HCT116 (cell line): ENCODE measurements around the gene TMEM44. TPM values are rescaled to one million over a fixed set of nuclear protein-coding genes. Genes with fewer than 3 reads are reported as not detected.

Experiments used
- ATAC-seq: fragments of 200-7000 bp; cut with Tn5 transposase; 2 replicates; pipeline ENCODE4 v1.9.1; 2020; ENCODE audit warnings: mild to moderate bottlenecking, moderate library complexity
- BruUV-seq: library from RNA; stranded (reverse); fragments of 400-500 nt; replicated peaks from 2 replicates; lab custom pipeline; 2021; lab: Mats Ljungman, UMichigan
- CTCF ChIA-PET: fragments of 300-600 bp; sonication (Branson Sonifier 250); formaldehyde crosslinking; loops from one replicate; lab custom pipeline; 2021; ENCODE audit warnings: antibody characterized with exemption; lab: Charles Lee
- POLR2A ChIA-PET: fragments of 300-600, 350-600 bp; sonication (Branson Sonifier 250); formaldehyde crosslinking; loops from one replicate; lab custom pipeline; 2021; ENCODE audit warnings: antibody characterized with exemption; lab: Charles Lee
- RAD21 ChIA-PET, 2 experiments: fragments of 300-600 bp; sonication (Branson Sonifier 250); formaldehyde crosslinking; loops; one replicate each; lab custom pipeline; 2023; ENCODE audit warnings: low total read pairs in 2 of 2; ENCODE audit not compliant: uncharacterized antibody in 2 of 2, unreplicated experiment in 2 of 2, low non-redundant PET in 1 of 2; lab: Charles Lee
- DNase-seq: peaks from one replicate; pipeline ENCODE4 v3.0.0-alpha.2; 2010; ENCODE audit warnings: low read depth, low spot score
- H2AFZ ChIP-seq: fragments of 200-600 bp; shearing (Covaris generic), sonication (generic); 2 replicates; pipeline ENCODE4 v1.6.1; 2017; ENCODE audit warnings: low read depth, mixed run types, mixed read lengths, antibody characterized with exemption, low read length; ENCODE audit not compliant: poor library complexity, severe bottlenecking
- H3K27ac ChIP-seq: 2 replicates; pipeline ENCODE4 v1.5.1; 2012; ENCODE audit warnings: low read depth, low read length
- H3K27me3 ChIP-seq: fragments of 200-600 bp; sonication (generic); 2 replicates; pipeline ENCODE4 v1.6.1; 2016; ENCODE audit warnings: mixed run types, low read length, mixed read lengths; ENCODE audit not compliant: insufficient read depth
- H3K36me3 ChIP-seq, 2 experiments: fragments of 200-500 bp in 1 of 2; fragments of 200-600 bp in 1 of 2; sonication (Bioruptor generic) in 1 of 2; sonication (generic) in 1 of 2; 2 replicates each; pipeline versions ENCODE4 v1.5.1 to v1.6.1; 2014 to 2016; ENCODE audit warnings: low read length in 2 of 2, inconsistent platforms in 1 of 2, mixed read lengths in 1 of 2, mixed run types in 1 of 2; ENCODE audit not compliant: insufficient read depth in 2 of 2, control insufficient read depth in 1 of 2
- H3K4me1 ChIP-seq, 2 experiments: fragments of 200-600 bp in 1 of 2; sonication (generic) in 1 of 2; 2 replicates each; pipeline versions ENCODE4 v1.5.1 to v1.6.1; 2012 to 2017; ENCODE audit warnings: low read length in 2 of 2, inconsistent platforms in 1 of 2, mild to moderate bottlenecking in 1 of 2, mixed read lengths in 1 of 2, mixed run types in 1 of 2, moderate library complexity in 1 of 2; ENCODE audit not compliant: insufficient read depth in 2 of 2, control insufficient read depth in 1 of 2
- H3K4me2 ChIP-seq: fragments of 200-600 bp; sonication (generic); 2 replicates; pipeline ENCODE4 v1.6.1; 2017; ENCODE audit warnings: mixed run types, low read length, mixed read lengths
- H3K4me3 ChIP-seq, 2 experiments: fragments of 200-600 bp in 1 of 2; sonication (generic) in 1 of 2; replicated peaks in 1 of 2; 2 replicates each; pipeline ENCODE4 v1.5.1; 2011 to 2016; ENCODE audit warnings: low read length in 2 of 2, control low read depth in 1 of 2, low read depth in 1 of 2, mild to moderate bottlenecking in 1 of 2, mixed read lengths in 1 of 2, mixed run types in 1 of 2
- H3K79me2 ChIP-seq: fragments of 200-600 bp; sonication (generic); 2 replicates; pipeline ENCODE4 v1.6.1; 2017; ENCODE audit warnings: mild to moderate bottlenecking, mixed run types, low read length, moderate library complexity, mixed read lengths; ENCODE audit not compliant: insufficient read depth
- H3K9ac ChIP-seq: fragments of 200-600 bp; sonication (generic); 2 replicates; pipeline ENCODE4 v1.6.1; 2016; ENCODE audit warnings: low read length, mixed read lengths
- H3K9me2 ChIP-seq: fragments of 200-600 bp; sonication (generic), shearing (Covaris generic); 2 replicates; pipeline ENCODE4 v1.6.1; 2017; ENCODE audit warnings: mixed run types, mild to moderate bottlenecking, moderate library complexity; ENCODE audit not compliant: insufficient read depth
- H3K9me3 ChIP-seq, 2 experiments: fragments of 200-500 bp in 1 of 2; fragments of 200-600 bp in 1 of 2; sonication (Bioruptor generic) in 1 of 2; sonication (generic) in 1 of 2; 2 replicates each; pipeline ENCODE4 v1.6.1; 2014 to 2017; ENCODE audit warnings: low read length in 2 of 2, mixed read lengths in 2 of 2, inconsistent platforms in 1 of 2, low read depth in 1 of 2, mild to moderate bottlenecking in 1 of 2, mixed run types in 1 of 2, moderate library complexity in 1 of 2; ENCODE audit not compliant: control insufficient read depth in 1 of 2, insufficient read depth in 1 of 2
- H4K20me1 ChIP-seq: fragments of 200-600 bp; sonication (generic), shearing (Covaris generic); 2 replicates; pipeline ENCODE4 v1.6.1; 2017; ENCODE audit warnings: mixed run types, mild to moderate bottlenecking, moderate library complexity; ENCODE audit not compliant: insufficient read depth
- CEBPB ChIP-seq: IDR thresholded peaks from 2 replicates; pipeline ENCODE4 v1.6.1; 2012; ENCODE audit warnings: low read depth
- EZH2 ChIP-seq: fragments of 200-600 bp; sonication (generic); IDR thresholded peaks from 2 replicates; pipeline ENCODE4 v1.6.1; 2017; ENCODE audit warnings: antibody characterized with exemption, mixed run types
- EZH2phosphoT487 ChIP-seq: fragments of 200-600 bp; IDR thresholded peaks from 2 replicates; pipeline ENCODE4 v1.6.1; 2018; ENCODE audit warnings: antibody characterized with exemption, borderline replicate concordance
- FOSL1 ChIP-seq: IDR thresholded peaks from 2 replicates; pipeline ENCODE4 v1.6.1; 2012; ENCODE audit warnings: low read depth
- POLR2AphosphoS5 ChIP-seq: IDR thresholded peaks from 2 replicates; pipeline ENCODE4 v1.6.1; 2011; ENCODE audit warnings: mild to moderate bottlenecking, low read depth, low read length, moderate library complexity
- SIN3A ChIP-seq: IDR thresholded peaks from 2 replicates; pipeline ENCODE4 v1.6.1; 2012; ENCODE audit warnings: low read depth
- SRF ChIP-seq: IDR thresholded peaks from 2 replicates; pipeline ENCODE4 v1.6.1; 2012; ENCODE audit warnings: low read depth
- ZFX ChIP-seq: fragments of 450-650 bp; IDR thresholded peaks from 2 replicates; pipeline ENCODE4 v1.6.1; 2017
- intact Hi-C: fragments of 100-400 bp; cut with micrococcal nuclease; formaldehyde crosslinking; loops from 2 replicates; pipeline ENCODE4 v1.10.0; 2022
- total RNA-seq: library from RNA; stranded (reverse); gene quantifications from one replicate; pipeline ENCODE4 v1.2.1, GENCODE V29; 2021; ENCODE audit not compliant: unreplicated experiment
- TF ChIP-seq, protein P1 (sequence below): IDR thresholded peaks from 2 replicates; pipeline ENCODE4 v1.6.1; 2012; ENCODE audit warnings: low read depth
- TF ChIP-seq, protein P2 (sequence below): IDR thresholded peaks from 2 replicates; pipeline ENCODE4 v1.6.1; 2012
- TF ChIP-seq, protein P3 (sequence below): IDR thresholded peaks from 2 replicates; pipeline ENCODE4 v1.6.1; 2011; ENCODE audit warnings: mild to moderate bottlenecking, low read length, moderate library complexity; ENCODE audit not compliant: insufficient replicate concordance; ENCODE audit errors: extremely low read depth
- TF ChIP-seq, protein P4 (sequence below), 3 experiments: fragments of 200-600 bp in 1 of 3; sonication (generic) in 1 of 3; IDR thresholded peaks in 2 of 3; conservative IDR thresholded peaks in 1 of 3; 2 replicates each; pipeline ENCODE4 v1.5.1; 2012 to 2017; ENCODE audit warnings: low read depth in 2 of 3, low read length in 2 of 3, antibody characterized with exemption in 1 of 3, borderline replicate concordance in 1 of 3, control low read depth in 1 of 3, mild to moderate bottlenecking in 1 of 3, mixed read lengths in 1 of 3, mixed run types in 1 of 3, moderate library complexity in 1 of 3; ENCODE audit not compliant: insufficient read depth in 1 of 3

The TMEM44 gene
- total RNA-seq, 1 experiment from 2014 or later: 30.3 TPM

DNA sequence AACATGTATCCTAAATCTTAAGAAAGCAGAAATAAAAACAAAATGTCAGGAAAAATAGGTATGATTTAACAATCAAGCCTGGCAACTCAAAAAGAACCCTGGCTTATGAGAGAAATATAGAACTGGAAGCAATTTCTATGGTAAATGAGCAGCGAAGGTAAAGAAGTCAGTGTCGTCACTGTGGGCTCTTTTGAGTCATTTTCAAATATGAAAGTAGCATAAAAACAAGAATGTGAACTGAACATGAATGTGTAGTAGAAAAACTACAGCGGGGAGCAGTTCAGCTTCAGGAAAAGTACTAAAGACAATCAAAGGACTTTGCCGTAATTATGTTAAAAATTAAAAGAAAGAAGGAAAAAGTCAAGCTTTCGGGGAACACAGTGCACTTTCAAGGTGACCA, 21.2 kb upstream of the TMEM44 start:
- ChIA-PET RAD21 (no interaction called here), POLR2A (no interaction called here), CTCF (no interaction called here)
- Histone ChIP-seq H2AFZ (no peak overlapping the region), H3K4me2 (no peak overlapping the region), H3K9me2 (no peaks in the 10 kb centered on the region), H3K4me3 (no peak overlapping the region), H4K20me1 (no peaks in the 10 kb centered on the region), H3K9me3 (no peaks in the 10 kb centered on the region), H3K79me2 (peaks cover 25% of the 10 kb centered on the region), H3K9ac (no peak overlapping the region), H3K27ac (no peak overlapping the region), H3K4me1 (no peaks in the 10 kb centered on the region), H3K36me3 (peaks cover 29 to 43% of the 10 kb centered on the region in 2 experiments), H3K27me3 (no peaks in the 10 kb centered on the region)
- BruUV-seq: no TSS peak
- intact Hi-C loops: no loop called here
- ATAC-seq (no peak), DNase-seq (no peak)
- TF ChIP-seq, protein P1, sequence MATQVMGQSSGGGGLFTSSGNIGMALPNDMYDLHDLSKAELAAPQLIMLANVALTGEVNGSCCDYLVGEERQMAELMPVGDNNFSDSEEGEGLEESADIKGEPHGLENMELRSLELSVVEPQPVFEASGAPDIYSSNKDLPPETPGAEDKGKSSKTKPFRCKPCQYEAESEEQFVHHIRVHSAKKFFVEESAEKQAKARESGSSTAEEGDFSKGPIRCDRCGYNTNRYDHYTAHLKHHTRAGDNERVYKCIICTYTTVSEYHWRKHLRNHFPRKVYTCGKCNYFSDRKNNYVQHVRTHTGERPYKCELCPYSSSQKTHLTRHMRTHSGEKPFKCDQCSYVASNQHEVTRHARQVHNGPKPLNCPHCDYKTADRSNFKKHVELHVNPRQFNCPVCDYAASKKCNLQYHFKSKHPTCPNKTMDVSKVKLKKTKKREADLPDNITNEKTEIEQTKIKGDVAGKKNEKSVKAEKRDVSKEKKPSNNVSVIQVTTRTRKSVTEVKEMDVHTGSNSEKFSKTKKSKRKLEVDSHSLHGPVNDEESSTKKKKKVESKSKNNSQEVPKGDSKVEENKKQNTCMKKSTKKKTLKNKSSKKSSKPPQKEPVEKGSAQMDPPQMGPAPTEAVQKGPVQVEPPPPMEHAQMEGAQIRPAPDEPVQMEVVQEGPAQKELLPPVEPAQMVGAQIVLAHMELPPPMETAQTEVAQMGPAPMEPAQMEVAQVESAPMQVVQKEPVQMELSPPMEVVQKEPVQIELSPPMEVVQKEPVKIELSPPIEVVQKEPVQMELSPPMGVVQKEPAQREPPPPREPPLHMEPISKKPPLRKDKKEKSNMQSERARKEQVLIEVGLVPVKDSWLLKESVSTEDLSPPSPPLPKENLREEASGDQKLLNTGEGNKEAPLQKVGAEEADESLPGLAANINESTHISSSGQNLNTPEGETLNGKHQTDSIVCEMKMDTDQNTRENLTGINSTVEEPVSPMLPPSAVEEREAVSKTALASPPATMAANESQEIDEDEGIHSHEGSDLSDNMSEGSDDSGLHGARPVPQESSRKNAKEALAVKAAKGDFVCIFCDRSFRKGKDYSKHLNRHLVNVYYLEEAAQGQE: no peak
- TF ChIP-seq EZH2phosphoT487: no peak
- TF ChIP-seq, protein P2, sequence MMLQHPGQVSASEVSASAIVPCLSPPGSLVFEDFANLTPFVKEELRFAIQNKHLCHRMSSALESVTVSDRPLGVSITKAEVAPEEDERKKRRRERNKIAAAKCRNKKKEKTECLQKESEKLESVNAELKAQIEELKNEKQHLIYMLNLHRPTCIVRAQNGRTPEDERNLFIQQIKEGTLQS: no peak
- no peak for TF ChIP-seq FOSL1
- no peak for TF ChIP-seq SIN3A

DNA sequence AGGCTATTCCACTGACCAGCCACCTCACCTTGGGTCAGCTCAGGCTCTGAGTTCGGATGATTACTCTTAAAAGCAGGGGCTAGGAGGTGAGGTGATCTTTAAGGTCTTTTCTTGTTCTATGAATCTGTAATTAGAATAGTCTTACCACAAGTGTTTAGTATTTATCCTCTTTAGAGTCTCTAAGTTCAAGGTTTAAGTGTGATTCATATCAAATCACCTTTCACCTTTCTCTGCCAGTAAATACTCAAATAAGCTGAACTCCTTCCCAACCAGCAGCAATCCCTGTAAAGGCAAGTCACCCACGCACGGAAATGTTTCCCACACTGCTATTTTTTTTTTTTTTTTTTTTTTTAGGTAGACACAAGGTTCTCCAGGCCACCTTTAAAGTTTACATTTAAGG, 14.5 kb upstream of the TMEM44 start:
- Histone ChIP-seq H3K9me2 (no peaks in the 10 kb centered on the region), H3K27me3 (no peaks in the 10 kb centered on the region), H3K4me2 (no peak overlapping the region), H3K4me3 (no peak overlapping the region), H4K20me1 (no peaks in the 10 kb centered on the region), H3K27ac (no peak overlapping the region), H3K4me1 (no peaks in the 10 kb centered on the region), H3K9me3 (no peaks in the 10 kb centered on the region), H3K79me2 (no peaks in the 10 kb centered on the region; the same call in 1 of the 2 replicates), H3K9ac (no peak overlapping the region), H3K36me3 (peaks cover 44 to 69% of the 10 kb centered on the region in 2 experiments), H2AFZ (no peak overlapping the region)
- no TSS peak for BruUV-seq
- ChIA-PET POLR2A (no interaction called here), RAD21 (no interaction called here), CTCF (no interaction called here)
- ATAC-seq: no peak
- intact Hi-C loops: no loop called here
- no peak for DNase-seq
- TF ChIP-seq, protein P2: no peak
- TF ChIP-seq FOSL1: no peak
- no peak for TF ChIP-seq ZFX
- no peak for TF ChIP-seq EZH2phosphoT487
- no peak for TF ChIP-seq POLR2AphosphoS5
- TF ChIP-seq, protein P3, sequence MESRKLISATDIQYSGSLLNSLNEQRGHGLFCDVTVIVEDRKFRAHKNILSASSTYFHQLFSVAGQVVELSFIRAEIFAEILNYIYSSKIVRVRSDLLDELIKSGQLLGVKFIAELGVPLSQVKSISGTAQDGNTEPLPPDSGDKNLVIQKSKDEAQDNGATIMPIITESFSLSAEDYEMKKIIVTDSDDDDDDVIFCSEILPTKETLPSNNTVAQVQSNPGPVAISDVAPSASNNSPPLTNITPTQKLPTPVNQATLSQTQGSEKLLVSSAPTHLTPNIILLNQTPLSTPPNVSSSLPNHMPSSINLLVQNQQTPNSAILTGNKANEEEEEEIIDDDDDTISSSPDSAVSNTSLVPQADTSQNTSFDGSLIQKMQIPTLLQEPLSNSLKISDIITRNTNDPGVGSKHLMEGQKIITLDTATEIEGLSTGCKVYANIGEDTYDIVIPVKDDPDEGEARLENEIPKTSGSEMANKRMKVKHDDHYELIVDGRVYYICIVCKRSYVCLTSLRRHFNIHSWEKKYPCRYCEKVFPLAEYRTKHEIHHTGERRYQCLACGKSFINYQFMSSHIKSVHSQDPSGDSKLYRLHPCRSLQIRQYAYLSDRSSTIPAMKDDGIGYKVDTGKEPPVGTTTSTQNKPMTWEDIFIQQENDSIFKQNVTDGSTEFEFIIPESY: no peak
- no peak for TF ChIP-seq EZH2
- TF ChIP-seq, protein P4, sequence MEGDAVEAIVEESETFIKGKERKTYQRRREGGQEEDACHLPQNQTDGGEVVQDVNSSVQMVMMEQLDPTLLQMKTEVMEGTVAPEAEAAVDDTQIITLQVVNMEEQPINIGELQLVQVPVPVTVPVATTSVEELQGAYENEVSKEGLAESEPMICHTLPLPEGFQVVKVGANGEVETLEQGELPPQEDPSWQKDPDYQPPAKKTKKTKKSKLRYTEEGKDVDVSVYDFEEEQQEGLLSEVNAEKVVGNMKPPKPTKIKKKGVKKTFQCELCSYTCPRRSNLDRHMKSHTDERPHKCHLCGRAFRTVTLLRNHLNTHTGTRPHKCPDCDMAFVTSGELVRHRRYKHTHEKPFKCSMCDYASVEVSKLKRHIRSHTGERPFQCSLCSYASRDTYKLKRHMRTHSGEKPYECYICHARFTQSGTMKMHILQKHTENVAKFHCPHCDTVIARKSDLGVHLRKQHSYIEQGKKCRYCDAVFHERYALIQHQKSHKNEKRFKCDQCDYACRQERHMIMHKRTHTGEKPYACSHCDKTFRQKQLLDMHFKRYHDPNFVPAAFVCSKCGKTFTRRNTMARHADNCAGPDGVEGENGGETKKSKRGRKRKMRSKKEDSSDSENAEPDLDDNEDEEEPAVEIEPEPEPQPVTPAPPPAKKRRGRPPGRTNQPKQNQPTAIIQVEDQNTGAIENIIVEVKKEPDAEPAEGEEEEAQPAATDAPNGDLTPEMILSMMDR (IDR thresholded peaks at IDR 0.05 in 2 of 3, conservative IDR thresholded peaks at IDR 0.05 in 1 of 3; ENCODE audit: borderline replicate concordance in 1 of 3, insufficient read depth in 1 of 3, low read depth in 2 of 3, low read length in 2 of 3): no peak
- TF ChIP-seq SRF: no peak
- TF ChIP-seq CEBPB: no peak
